ENCODE data around the gene ADARB1. TPM values are rescaled to one million over a fixed set of nuclear protein-coding genes. Genes with fewer than 3 reads are reported as not detected.

Gene ADARB1
- total RNA-seq, 1 donor from 2014 or later: 25.8 TPM

DNA sequence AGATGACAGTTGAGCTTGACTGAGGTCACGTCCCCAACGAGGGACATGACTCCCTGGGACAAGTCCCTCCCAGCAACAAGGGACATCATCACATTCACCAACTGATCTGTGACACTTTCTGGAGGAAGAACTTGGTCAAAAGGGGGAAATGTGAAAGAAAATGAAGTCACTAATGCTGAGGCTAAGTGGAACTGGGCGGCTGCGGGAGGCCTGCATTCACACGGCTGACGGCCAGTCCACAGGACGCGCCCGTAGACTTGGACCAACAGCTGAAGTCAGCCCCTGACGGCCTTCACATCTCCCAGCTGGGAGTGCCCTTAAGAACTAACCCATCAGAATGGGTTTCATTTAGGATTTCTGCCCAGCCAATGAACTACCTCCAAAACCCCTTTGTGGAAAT lies 186.7 kb downstream of the ADARB1 start:
- no peak overlapping the region for H3K27ac ChIP-seq (ENCODE audit: low read depth, low read length)
- no peaks in the 10 kb centered on the region for H3K9me3 Mint-ChIP-seq (ENCODE audit: unreplicated experiment)
- H3K27me3 Mint-ChIP-seq (ENCODE audit: low read depth, unreplicated experiment): no peaks in the 10 kb centered on the region
- peaks cover 21% of the 10 kb centered on the region for H3K36me3 Mint-ChIP-seq (ENCODE audit: low read depth, unreplicated experiment)
- H3K27me3 ChIP-seq (ENCODE audit: insufficient read depth, low read length): peaks cover 9% of the 10 kb centered on the region
- no peak for FAIRE-seq
- DNase-seq (ENCODE audit: low read depth): no peak
- no peak overlapping the region for H3K4me2 ChIP-seq (ENCODE audit: low read length)
- H4K20me1 ChIP-seq (ENCODE audit: insufficient read depth, low read length): peaks cover 38% of the 10 kb centered on the region
- no peak overlapping the region for H3K27ac Mint-ChIP-seq (ENCODE audit: unreplicated experiment)
- H3K4me3 ChIP-seq (ENCODE audit: insufficient read depth, low read depth, low read length): no peak overlapping the region
- H3K4me1 Mint-ChIP-seq (ENCODE audit: low read depth, unreplicated experiment): peaks cover 2% of the 10 kb centered on the region
- H3K9me3 ChIP-seq (ENCODE audit: insufficient read depth, low read depth, low read length): no peaks in the 10 kb centered on the region
- H3K4me1 ChIP-seq (ENCODE audit: insufficient read depth, low read length): peaks cover 3% of the 10 kb centered on the region
- no peak overlapping the region for H3K9ac ChIP-seq (ENCODE audit: low read length)
- TF ChIP-seq EZH2 (IDR thresholded peaks at IDR 0.05; ENCODE audit: insufficient read depth, low read length) (no peak), CTCF (IDR thresholded peaks at IDR 0.05; ENCODE audit: insufficient read depth, low read depth, low read length) (no peak)
- H3K79me2 ChIP-seq (ENCODE audit: insufficient read depth, low read length): no peaks in the 10 kb centered on the region
- H3K4me3 Mint-ChIP-seq (ENCODE audit: unreplicated experiment): no peak overlapping the region
- H3K36me3 ChIP-seq (ENCODE audit: insufficient read depth, low read length): peaks cover 9% of the 10 kb centered on the region
- H2AFZ ChIP-seq (ENCODE audit: low read depth, low read length): no peak overlapping the region

DNA sequence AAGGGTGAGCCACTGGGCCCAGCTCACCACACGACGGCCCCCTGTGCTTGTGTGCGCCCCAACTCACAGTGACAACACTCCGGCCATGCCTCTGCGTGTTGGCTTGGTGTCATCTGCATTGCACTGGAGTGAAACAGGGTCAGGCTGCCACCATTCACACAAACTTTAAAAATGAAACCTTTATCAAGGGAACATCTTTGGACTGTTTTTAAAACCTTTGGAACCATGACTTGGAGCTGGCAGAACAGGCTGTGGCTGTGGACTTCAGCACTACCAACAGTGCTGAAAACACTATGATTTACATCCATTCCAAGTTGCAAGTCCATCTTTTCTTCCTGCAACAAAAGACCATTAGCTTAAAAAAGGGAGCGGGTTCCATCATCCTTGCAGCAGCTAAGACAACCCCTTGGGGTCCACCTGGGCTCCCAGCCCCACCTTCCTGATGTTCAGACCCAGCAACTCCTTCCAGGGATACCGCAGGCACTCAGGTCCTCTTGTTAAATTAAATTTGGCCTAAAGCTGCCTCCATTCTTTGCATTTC lies 187.7 kb downstream of the ADARB1 start:
- no peak overlapping the region for H2AFZ ChIP-seq (ENCODE audit: low read depth, low read length)
- H3K4me1 ChIP-seq (ENCODE audit: insufficient read depth, low read length): peaks cover 3% of the 10 kb centered on the region
- FAIRE-seq (no peak), DNase-seq (ENCODE audit: low read depth) (no peak)
- TF ChIP-seq CTCF (IDR thresholded peaks at IDR 0.05; ENCODE audit: insufficient read depth, low read depth, low read length) (no peak), EZH2 (IDR thresholded peaks at IDR 0.05; ENCODE audit: insufficient read depth, low read length) (no peak)
- no peak overlapping the region for H3K9ac ChIP-seq (ENCODE audit: low read length)
- Mint-ChIP-seq H3K27me3 (ENCODE audit: low read depth, unreplicated experiment) (no peaks in the 10 kb centered on the region), H3K9me3 (ENCODE audit: unreplicated experiment) (no peaks in the 10 kb centered on the region), H3K36me3 (ENCODE audit: low read depth, unreplicated experiment) (peaks cover 26% of the 10 kb centered on the region), H3K4me1 (ENCODE audit: low read depth, unreplicated experiment) (peaks cover 2% of the 10 kb centered on the region), H3K27ac (ENCODE audit: unreplicated experiment) (no peak overlapping the region), H3K4me3 (ENCODE audit: unreplicated experiment) (no peak overlapping the region)
- peaks cover 9% of the 10 kb centered on the region for H3K27me3 ChIP-seq (ENCODE audit: insufficient read depth, low read length)
- H3K27ac ChIP-seq (ENCODE audit: low read depth, low read length): no peak overlapping the region
- H3K4me2 ChIP-seq (ENCODE audit: low read length): no peak overlapping the region
- H3K36me3 ChIP-seq (ENCODE audit: insufficient read depth, low read length): peaks cover 9% of the 10 kb centered on the region
- H3K9me3 ChIP-seq (ENCODE audit: insufficient read depth, low read depth, low read length): no peaks in the 10 kb centered on the region
- no peaks in the 10 kb centered on the region for H3K79me2 ChIP-seq (ENCODE audit: insufficient read depth, low read length)
- peaks cover 48% of the 10 kb centered on the region for H4K20me1 ChIP-seq (ENCODE audit: insufficient read depth, low read length)
- H3K4me3 ChIP-seq (ENCODE audit: insufficient read depth, low read depth, low read length): no peak overlapping the region

GRCh38 chr21:45262616-45263015 lies 188.2 kb downstream of the ADARB1 start:
- H3K4me2 ChIP-seq (ENCODE audit: low read length): no peak overlapping the region
- H3K27ac Mint-ChIP-seq (ENCODE audit: unreplicated experiment): no peak overlapping the region
- H3K4me1 Mint-ChIP-seq (ENCODE audit: low read depth, unreplicated experiment): peaks cover 2% of the 10 kb centered on the region
- H4K20me1 ChIP-seq (ENCODE audit: insufficient read depth, low read length): peaks cover 53% of the 10 kb centered on the region
- peaks cover 9% of the 10 kb centered on the region for H3K36me3 ChIP-seq (ENCODE audit: insufficient read depth, low read length)
- FAIRE-seq (no peak), DNase-seq (ENCODE audit: low read depth) (no peak)
- peaks cover 30% of the 10 kb centered on the region for H3K36me3 Mint-ChIP-seq (ENCODE audit: low read depth, unreplicated experiment)
- no peak for TF ChIP-seq EZH2 (IDR thresholded peaks at IDR 0.05; ENCODE audit: insufficient read depth, low read length)
- no peak for TF ChIP-seq CTCF (IDR thresholded peaks at IDR 0.05; ENCODE audit: insufficient read depth, low read depth, low read length)
- no peaks in the 10 kb centered on the region for H3K79me2 ChIP-seq (ENCODE audit: insufficient read depth, low read length)
- no peaks in the 10 kb centered on the region for H3K27me3 Mint-ChIP-seq (ENCODE audit: low read depth, unreplicated experiment)
- H3K4me3 Mint-ChIP-seq (ENCODE audit: unreplicated experiment): no peak overlapping the region
- H3K9ac ChIP-seq (ENCODE audit: low read length): no peak overlapping the region
- peaks cover 9% of the 10 kb centered on the region for H3K27me3 ChIP-seq (ENCODE audit: insufficient read depth, low read length)
- no peaks in the 10 kb centered on the region for H3K9me3 ChIP-seq (ENCODE audit: insufficient read depth, low read depth, low read length)
- H3K9me3 Mint-ChIP-seq (ENCODE audit: unreplicated experiment): no peaks in the 10 kb centered on the region
- no peak overlapping the region for H2AFZ ChIP-seq (ENCODE audit: low read depth, low read length)
- H3K4me1 ChIP-seq (ENCODE audit: insufficient read depth, low read length): peaks cover 3% of the 10 kb centered on the region
- H3K4me3 ChIP-seq (ENCODE audit: insufficient read depth, low read depth, low read length): no peak overlapping the region
- H3K27ac ChIP-seq (ENCODE audit: low read depth, low read length): no peak overlapping the region

Data from astrocyte (in vitro differentiated cells and primary cell).